Fibroblast of skin of abdomen (primary cell): Measurements from ENCODE around the gene C3orf22.
"Not testable (repeated sequence)": the region's sequence is repeated elsewhere in the genome, so short reads cannot be mapped to it uniquely, and the experiment has no call there.

Experiments used
- DNase-seq: peaks from one replicate; pipeline ENCODE4 v3.0.0-alpha.2; 2013

C3orf22 gene

DNA sequence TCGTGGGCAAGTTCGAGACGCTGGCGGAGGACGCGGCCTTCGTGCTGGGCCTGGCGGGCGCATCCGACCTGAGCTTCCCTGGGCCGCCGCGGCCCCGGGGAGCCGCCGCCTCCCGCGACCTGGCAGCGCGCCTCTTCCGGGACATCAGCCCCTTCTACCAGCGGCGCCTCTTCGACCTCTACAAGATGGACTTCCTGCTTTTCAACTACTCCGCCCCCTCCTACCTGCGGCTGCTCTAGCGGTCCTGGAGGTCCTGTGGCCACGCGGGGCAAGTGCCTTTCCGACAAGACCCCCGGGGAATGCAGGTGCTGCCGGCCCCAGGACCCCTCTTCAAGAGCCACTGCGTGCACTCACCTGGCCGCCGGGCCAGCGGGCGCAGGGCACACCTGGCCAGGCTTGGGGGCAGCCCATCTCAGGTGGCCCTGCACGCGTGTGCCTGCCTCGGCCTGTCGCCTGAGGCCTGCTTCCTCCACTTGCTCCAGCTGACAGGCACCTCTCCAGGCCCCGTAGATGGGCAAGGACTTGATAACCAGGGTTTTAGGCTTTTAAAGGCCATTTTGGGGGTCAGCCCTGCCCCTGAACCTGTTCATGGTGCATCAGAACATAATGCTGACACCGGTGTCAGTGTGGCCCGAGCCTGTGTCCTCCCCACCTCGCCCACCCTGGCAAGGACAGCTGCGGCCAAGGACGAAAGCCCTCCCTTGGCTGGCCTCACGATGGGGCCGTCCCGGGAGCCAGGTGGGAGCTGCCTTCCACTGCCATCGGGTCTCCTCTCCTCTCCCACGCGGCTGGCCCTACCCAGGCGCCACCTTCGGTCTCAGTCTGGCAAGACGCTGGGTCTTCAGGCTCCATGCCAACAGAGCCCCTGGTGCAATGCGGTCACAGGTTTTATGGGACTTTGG is 16.1 kb downstream of the C3orf22 start:
- DNase-seq: no peak

DNA sequence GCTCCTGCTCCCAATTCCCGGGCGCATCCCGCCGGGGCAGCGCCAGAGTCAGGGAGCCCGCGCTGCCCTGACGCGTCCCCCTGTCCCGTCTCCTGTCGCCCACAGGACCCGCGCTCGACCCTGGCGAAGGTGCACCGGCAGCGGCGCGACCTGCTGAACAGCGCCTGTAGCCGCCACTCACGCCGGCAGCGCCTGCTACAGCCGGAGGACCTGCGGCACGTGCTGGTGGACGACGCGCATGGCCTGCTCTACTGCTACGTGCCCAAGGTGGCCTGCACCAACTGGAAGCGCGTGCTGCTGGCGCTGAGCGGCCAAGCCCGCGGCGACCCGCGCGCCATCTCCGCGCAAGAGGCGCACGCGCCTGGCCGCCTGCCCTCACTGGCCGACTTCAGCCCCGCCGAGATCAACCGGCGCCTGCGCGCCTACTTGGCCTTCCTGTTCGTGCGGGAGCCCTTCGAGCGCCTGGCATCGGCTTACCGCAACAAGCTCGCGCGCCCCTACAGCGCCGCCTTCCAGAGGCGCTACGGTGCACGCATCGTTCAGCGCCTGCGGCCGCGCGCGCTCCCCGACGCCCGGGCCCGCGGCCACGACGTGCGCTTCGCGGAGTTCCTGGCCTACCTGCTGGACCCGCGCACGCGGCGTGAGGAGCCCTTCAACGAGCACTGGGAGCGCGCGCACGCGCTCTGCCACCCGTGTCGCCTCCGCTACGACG is 16.9 kb downstream of the C3orf22 start:
- DNase-seq: no peak

DNA sequence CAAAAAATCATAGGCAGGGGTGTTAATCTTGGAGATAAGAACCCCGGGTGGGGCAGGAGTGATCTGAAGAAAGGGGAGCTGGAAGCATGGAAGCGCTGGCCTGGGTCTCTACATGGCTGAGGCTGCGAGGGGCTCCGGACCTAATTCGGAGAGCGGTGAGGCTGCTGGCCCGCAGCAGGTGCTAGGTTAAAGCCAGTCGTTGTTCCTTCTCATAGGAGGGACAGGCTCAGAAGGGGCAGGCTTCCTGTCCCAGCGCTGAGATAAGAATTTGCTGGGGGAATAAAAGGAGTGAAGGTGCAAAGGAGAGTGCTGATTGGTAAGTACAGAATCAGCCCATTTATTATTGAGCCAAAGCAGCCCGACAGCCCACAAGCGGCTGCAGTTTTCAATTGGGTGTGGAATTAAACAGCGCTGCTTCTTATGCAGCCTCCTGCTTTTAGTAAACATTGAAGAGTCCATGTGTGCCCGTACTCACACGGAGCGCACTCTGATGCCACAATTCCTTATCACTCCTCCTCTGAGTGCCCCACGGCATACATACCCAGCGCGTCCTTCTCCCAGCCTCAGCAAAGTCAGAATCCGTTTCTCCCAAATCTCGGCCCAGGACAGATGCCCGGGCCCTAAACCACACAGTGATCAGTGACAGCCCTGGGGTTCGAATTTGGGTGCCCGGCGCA is 17.6 kb downstream of the C3orf22 start:
- no peak for DNase-seq

DNA sequence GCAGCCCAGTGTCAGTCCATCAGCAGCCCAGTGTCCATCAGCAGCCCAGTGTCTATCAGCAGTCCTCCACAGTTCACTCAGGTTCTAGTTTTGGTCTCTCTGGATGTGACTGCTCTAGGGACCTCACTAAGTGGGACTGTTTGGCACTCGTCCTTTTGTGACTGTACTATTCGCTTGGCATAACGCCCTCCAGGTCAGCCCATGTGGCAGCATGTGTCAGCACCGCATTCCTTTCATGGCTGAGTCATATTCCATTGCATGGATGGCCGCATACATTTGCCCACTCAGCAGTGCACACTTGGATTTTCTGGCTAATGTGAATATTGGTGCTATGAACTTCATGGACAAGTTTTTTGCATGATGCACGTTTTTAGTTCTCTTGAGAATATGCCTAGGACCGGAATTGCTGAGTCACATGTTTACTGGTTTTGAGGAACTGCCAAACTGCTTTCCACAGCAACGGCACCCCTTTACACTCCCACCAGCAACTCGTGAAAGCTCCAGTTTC is 18.3 kb downstream of the C3orf22 start:
- peak; percentile 91 for DNase-seq

DNA sequence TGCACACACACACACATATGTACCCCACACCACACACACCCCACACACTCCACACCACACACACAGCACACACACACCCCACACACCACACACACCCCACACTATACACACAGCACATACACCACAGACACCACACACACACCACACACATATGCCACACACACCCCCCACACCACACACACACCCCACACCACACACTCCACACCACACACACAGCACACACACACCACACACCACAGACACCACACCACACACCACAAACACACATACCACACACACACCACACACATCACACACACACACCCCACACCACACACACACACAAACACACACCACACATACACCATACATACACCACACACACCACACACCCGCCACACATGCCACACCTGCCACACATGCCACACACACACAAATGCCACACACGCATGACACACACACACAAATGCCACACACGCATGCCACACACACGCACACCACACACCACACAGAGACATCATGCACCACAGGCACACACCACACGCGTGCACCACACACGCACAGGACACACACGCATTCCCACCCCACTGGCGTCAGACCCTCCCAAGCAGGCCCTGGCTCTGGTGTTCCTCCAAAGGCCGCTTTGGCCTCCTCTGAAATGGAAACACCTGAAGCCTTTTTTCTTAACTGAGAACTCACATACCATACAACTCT is 19.0 kb downstream of the C3orf22 start:
- no peak for DNase-seq

DNA sequence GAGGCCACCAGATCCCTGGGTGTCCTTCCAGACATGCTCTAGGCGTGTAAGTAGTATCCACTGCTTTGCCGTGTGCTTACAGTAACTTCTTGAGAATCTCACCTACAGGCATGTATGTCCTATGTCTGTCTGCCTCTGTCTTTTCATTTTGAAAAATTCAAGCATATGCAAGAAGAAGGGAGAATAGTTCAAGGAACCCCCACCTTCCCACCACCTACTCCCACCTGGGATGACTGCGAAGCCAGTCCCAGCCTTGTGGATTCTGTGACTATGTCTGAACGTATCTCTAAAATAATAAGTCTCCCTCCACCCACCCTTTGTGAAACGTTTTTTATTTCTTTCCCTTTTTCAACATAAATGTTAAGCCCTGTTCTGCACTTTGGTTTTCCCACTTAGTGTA is 19.8 kb downstream of the C3orf22 start:
- DNase-seq: no peak

DNA sequence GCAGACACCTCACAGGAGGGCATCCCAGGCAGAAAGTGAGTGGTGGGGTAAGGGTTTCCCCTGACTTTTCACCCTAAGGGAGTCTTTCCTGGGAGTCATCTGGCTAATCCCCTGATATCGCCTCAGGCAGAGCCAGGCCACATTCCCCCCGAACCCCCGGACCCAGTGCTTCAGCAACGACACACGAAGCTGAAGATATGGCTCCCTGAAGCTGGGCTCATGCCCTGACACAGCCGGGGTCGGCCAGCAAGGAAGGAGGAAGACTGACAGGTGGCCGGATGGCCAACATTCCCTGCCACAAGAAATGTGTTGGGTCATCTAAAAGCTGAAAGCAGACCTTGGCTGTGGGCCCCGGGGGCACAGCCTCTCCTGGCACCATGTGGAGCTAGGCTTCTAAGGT is 20.4 kb downstream of the C3orf22 start:
- DNase-seq: no peak

DNA sequence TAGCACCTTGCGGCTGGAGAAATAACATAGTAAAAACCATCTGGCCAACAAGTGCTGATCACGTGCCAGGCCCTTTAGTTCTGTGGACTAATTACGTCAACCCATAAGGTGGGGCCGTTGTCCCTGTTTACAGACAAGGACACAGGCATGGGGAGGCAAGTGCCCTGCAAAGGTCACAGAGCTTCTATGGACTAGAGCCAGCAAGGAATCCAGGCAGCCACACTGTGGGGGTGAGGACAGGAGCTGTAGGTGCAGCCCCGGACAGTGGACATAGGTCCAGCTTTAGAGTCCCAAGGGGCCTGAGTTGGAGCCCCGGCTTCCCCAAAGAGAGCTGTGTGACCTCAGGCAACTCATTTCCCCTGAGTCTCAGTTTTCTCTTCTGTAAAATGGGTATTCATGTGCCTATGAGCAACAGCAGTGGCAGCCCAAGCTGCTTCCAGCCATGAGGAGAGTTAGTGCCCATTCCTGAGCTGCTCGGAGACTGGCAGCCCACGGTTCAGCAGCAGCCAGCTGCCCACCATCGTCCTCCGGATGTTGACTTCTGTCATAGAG is 20.9 kb downstream of the C3orf22 start:
- no peak for DNase-seq

DNA sequence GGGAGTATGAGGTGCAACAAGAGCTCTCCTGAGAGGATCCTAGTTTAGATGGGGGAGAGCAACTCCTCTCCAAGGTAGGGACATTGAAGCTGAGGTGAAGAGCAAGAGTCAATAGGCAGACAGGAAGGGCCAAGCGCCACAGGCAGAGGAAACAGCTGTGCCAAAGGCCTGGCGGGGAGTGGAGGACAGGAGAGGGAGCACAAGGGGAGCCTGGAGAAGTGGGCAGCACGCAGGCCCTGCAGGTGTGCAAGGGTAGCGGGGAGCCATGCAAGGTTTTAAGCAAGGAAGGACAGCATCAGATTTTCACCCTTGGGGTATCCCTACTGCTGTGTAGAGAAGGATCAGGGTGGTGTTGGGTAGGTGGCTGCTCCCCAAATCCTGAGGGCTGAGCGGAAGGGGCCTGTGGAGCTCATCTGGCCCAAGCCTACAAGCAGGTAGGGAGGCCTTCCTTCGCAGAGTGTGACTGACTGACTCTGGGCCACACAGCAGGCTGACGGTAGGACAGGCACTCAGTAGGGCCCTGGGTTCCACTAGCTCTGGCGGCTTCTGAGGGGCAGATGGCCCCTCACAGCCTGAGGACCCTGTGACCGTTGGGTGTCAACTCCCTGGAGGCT is 21.5 kb downstream of the C3orf22 start:
- no peak for DNase-seq

DNA sequence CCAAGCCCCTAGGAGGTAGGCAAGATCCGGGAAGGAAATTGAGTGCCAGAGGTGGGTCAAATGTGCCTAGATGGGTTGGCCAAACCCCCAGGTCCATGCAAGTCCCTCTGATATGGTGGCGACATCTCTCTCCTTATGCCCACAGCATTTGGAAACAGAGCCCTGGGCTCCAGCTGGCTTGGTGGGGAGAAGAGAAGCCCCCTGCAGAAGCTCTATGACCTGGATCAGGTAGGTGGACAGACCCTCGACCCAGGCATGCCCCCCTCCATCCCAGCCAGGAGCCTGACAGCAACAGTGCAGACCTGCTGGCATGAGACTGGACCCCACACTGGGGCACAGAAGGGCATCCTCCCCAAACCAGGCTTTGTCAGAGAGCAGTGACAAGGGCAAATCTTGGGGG is 22.6 kb downstream of the C3orf22 start:
- DNase-seq: no peak

DNA sequence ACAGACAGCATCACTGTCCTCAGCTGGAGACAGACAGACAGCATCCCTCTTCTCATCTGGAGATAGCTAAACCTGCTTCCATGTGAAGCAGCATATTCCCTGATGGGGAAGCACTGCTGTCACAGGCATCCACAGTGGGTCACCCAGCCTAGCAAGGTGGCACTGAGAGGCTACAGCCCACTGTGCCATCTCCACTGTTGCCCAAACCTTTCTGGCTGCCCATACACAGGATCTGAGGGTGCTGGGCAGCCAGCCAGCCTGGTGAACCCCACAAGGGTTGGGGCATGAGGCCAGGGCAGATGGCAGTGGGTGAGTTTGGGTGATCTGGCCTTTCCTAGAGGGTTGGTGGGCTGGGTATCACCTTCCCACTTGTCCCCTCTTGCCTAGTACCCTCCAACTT is 23.1 kb downstream of the C3orf22 start:
- no peak for DNase-seq

DNA sequence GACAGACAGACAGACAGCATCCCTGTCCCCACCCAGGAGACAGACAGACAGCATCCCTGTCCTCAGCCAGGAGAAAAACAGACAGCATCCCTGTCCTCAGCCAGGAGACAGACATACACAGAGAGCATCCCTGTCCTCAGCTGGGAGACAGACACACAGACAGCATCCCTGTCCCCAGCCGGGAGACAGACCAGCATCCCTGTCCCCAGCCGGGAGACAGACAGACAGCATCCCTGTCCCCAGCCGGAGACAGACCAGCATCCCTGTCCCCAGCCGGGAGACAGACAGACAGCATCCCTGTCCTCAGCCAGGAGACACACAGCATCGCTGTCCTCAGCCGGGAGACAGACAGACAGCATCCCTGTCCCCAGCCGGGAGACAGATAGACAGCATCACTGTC is 24.0 kb downstream of the C3orf22 start:
- not testable (repeated sequence) for DNase-seq

DNA sequence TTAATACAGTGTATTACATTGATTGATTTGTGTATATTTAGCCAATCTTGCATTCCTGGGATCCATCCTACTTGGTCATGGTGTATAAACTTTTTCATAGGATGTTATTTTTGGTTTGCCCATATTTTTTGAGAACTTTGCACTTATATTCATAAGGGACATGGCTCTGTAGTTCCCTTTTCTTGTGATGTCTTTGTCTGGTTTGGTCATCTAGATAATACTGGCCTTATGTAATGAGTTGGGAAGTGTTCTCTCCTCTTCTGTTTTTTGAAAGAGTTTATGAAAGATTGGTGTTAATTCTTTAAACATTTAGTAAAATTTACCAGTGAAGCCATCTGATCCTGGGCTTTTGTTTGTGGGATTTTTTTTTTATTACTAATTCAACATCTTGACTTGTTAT is 25.2 kb downstream of the C3orf22 start:
- no peak for DNase-seq

DNA sequence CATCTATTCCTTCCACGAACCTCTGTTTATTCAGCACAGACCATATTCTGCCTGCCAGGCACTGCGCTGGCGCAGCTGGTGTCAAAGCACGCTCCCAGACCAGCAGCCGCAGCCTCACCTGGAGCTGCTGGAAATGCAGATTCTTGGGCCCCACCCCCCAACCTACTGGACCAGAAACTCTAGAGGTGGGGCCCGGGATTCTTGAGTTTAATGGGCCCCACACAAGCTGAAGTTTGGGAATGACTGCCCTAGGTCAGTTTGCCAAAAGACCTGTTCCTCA is 27.7 kb downstream of the C3orf22 start:
- DNase-seq: no peak

DNA sequence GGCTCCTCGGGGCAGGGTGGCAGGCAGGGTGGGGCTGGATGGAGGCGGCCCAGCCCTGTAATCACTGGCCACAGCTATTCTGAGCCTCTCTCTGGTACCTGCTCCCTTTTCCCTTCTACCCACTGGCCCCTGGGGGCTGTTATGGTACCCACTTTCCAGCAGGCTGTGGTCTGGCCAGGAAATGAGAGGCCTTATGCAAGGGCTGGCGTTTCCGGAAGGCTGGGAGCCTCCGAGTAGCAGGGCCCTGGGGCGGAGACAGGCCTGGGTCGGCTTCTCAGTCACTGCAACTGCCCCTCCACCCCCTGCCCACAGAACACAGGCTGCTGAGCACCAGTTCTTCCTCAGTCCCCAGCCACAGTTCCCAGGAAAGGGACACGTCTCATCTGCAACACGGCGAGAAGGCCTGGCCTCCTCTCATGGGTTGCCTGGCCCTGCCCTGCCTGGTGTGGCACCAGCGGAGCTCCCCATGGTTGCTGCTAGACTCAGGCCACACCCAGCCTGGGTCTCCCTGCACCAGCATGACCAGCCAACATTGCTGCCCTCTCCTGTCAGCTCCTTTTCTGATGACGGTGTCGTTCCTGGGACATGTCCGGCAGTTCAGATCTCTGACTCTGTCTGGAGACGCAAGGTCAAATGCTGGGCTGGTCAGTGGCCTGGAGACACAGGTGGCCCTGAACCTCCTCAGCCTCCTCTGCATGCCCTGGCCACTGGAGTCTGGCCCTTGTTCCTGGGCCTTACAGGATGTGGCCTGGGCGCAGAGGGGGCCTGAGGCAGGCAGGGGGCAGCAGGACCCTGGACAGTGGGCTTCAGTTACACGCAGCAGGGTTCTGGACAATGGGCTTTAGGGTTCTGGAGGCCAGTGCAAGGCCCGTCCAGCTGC is 28.3 kb downstream of the C3orf22 start:
- no peak for DNase-seq

DNA sequence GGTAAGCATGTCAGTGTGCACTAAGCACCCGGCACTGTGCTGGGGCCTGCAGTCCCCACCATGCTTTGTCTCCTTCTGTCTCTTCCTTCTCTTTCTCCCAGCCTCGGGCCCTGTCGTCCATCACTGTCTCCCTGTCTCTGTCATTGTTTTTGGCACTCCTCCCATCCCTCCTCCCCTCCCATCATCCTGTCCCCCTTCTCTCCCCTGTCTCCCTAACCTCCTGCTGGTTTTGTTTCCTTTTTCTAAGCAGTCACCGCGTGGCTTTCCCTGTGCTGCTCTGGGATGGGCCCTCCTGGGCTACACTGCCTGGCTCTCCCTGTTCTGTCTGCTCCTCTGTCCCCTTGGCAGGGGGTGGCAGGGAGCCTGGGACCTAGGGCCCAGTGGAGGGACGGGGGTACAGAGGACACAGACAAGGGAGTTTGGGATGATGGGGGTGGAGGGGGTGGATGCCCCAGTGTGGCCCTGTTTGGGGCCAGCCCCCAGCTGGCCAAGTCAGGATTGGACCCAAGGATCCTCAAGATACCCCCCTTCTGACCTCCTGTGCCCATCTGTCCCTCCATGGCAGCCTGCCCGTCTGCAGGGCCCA is 29.1 kb downstream of the C3orf22 start:
- DNase-seq: no peak

DNA sequence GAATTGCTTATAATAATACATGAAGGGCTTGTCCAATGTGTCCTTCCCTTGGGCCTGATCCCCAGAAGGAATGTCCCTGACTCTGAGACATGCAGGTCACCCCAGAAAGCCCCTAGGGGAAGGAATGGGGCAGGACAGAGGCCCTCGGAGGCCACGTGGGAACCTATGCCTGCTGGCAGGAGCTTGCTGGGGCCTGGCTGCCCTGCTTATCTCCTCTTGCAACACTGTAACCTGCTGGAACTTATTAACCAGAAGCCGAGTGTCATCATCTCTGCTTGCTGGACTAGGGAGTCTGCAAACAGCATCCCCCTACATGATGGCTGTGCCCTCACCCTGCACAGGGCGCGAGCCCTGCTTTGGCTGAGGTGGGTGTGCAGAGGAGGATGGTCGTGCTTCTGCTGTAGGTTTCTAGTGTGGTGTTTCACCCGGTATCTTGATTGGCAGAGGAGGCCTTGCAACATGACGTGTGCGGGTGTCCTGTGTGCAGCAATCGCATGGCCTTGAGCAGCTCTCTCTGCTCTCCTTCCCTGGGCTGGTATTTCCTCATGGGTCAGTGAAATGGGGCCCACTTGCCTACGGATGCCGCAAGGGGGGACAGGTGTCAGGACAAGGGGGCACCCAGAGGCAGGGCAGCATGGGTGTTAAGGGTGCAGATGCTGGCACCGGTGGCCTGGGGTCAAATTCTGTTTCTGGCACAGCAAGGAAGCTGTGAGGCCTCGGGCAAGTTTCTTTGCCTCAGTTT is 29.8 kb downstream of the C3orf22 start:
- peak; percentile 10 for DNase-seq

DNA sequence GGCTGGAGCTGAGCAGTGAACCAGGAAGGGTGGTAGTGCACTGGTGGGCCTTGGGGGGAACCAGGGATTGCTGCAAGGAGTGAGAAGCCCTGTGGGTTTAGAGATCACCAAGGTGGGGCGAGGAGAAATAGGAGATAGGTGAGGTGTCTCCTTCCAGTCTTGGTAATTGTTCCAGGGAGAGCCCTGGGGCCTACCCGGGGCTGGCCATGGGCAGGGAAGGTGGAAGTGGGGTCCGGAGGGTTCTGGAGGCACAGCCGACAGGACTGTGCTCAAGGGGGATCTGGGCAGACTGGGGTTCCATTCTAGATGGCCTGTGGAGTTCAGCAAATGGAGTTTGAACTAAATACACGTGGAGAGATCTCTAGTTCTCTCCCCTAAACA is 30.3 kb downstream of the C3orf22 start:
- DNase-seq: no peak

DNA sequence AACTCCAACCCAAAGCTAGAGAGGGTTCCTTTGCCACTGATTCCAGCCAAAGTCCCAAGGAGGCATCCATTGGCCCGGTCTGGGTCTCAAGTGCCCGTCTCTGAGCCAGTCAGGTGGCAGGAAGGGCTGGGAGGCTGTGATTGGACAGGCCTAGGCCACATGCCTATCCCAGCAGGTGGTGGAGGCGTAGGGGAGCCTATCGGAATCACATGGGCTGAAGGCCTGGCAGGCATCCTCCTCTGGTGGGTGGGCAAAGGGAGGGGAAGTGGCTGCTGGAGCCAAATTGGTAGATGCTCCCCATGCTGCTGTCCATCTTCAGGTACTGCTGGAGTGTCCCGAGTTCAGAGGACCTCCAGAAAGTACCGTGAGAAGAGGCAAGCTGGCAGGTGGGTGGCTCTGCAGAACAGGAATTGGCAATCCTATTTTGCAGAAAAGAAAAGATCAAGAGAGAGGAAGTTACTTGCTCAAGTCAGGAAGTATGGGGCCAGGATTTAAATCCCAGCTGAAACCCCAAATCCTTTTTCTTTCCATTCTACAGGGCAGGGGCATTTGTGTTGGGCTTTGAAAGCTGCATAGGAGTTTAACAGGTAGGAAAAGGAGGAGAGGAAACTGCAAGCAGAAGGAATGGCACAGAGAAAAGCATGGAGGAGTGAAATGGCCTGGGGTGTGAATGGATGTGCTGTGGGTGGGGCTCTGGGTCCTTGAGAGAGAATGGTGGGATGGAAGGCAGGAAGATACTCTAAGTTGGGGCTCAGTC is 31.1 kb downstream of the C3orf22 start:
- DNase-seq: no peak
